ENCODE results near the gene ADH1C.
"Not testable (repeated sequence)": the region's sequence is repeated elsewhere in the genome, so short reads cannot be mapped to it uniquely, and the experiment has no call there.

The ADH1C gene

DNA sequence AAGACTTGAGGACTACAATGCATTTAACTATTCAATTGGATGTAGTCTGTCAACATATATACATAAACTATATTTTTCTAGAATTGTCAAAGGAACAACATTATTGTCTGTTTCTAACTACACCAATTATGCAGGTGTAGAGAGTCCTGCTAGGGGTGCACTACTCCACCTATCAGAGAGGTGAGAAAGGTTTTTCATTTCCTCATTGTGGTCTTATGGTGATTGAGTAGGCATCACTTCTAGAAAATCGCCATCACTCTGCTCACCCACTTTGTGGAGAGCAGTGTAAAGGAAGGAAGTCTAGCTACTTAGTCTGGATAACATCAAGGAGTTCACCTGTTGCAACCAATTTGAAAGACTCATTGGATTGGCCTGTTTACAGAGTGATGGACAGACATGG, 4.4 kb upstream of the ADH1C start:
- DNase-seq = no peak

DNA sequence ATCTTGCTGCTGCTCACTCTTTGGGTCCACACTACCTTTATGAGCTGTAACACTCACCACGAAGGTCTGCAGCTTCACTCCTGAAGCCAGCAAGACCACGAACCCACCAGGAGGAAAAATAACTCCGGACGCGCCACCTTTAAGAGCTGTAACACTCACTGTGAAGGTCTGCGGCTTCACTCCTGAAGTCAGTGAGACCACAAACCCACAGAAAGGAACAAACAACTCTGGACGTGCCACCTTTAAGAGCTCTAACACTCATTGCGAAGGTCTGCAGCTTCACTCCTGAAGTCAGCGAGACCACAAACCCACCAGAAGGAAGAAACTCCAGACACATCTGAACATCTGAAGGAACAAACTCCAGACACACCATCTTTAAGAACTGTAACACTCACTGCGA, 3.6 kb upstream of the ADH1C start:
- DNase-seq = not testable (repeated sequence)

DNA sequence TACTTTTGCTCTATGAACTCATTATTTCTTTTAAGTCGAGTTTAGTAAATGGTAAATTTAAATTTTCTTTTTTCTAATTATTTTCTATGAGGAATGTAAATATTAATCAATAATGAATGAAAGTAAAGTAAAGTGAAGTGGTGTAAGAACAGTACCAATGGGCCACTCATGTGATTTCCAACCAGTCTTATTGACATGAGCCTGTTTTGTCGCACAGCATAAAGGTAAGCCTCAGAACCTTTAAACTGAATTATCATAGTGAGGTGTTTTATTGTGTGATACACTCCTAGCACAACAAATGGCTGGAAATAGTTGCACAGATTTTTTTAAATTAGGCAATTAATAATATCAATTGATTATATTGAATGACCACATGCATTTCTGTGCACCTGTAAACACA, 1.1 kb downstream of the ADH1C start:
- no peak for DNase-seq

DNA sequence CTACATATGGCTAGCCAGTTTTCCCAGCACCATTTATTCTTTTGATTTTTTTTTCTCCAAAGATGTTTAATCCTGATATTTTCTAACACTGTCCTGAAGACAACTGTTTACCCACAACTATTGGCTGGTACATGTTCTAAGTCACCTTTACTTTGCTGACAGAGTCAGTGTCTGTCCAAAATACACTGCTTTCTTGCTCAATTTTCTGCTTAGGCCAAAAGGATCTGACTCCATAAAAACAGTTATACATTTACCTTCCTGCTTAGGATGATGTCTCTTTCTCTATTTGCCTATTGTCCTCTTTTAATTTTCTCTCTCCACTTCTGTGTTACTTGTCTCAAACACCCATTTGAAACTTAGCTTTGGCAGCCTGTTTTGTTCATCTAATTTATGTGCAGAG, 3.2 kb downstream of the ADH1C start:
- no peak for DNase-seq

DNA sequence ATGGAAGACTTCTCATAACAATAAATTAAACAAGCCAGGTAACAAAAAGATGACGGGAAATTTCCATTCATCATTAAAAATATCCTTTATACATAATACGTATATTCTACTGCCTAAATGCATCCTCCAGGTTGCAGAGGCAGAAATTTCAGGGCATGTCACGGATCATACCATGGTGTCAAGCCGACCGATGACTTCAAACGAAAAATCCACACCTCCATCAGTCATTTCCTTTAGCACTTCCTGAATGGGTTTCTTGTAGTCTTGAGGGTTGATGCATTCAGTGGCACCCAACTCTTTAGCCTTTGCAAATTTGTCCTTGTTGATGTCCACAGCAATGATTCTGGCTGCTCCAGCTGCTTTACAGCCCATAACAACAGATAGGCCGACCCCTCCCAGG, 9.9 kb downstream of the ADH1C start:
- DNase-seq = not testable (repeated sequence)

DNA sequence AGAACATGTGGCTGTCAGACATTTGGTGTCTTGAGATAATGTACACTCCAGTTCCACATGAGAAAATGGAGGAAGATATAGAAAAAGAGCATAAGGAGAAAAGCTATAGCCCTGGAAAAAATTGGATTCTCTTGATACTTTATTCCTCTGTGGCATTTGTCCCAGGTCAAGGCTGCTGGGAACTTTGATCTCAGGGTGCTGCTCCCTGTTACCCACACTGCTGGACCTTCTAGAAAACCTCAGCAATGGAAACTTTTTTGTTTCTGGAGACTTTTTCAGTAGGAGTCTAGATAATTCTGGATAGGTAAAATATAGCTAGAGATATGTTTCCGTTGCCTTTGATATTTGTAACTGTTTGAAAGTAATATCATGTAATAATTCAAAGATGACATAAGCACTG, 11.1 kb downstream of the ADH1C start:
- DNase-seq = no peak

DNA sequence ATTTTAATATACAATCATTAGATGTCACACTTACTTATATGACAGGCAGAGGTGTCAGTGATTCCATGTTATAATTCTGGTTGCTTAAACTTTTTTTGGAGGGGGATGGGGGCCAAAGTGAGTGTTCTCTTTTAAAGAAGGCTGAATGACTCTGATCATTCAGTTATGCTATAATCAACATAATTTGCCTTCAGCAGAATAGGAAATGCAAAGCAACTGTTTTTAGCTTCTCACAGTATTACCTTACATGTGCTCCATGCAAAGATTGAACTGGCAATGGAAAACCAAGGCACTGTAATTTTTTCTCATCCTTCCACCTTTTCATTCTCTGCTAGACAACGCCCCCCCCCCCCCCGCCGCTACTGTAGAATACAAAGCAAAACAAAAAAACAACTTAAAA, 13.4 kb downstream of the ADH1C start:
- DNase-seq = peak; percentile 38

DNA sequence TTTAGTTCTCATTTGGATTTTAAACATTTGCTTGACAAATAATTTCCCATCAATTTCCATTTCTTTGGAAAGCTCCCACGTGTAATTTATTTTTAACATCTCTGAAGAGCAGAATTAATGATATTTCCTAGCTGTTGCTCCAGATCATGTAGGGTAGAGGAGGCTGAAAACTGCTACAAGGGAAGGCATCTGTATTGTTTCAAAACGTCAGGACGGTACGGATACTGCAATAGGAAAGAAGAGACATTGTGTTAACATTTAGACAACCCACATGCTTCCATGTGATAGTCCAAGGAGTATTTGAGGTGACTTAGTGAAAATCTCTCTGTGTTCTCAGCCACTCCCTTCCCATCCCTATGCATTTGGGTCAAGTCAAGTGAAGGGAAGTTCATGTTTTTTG, 16.0 kb downstream of the ADH1C start:
- DNase-seq = no peak

DNA sequence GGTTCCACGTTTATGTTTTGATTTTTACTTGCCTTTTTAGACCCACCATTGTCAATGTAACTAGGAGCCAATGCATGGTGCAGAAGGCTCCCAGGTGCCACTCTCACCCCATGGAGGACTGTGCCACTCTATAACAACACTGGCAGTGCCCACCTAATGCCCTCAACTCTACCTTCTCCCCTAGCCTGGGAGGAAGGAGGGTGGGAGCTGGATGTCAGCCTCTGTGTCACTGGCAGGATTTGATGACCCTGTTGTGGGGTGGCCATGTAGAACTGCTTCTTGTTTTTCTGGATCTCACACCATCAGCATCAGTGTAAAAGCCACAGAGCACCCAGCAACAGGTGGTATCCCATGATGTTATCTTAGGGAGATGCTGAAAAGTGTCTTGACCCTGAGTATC, 17.7 kb downstream of the ADH1C start:
- DNase-seq = no peak

DNA sequence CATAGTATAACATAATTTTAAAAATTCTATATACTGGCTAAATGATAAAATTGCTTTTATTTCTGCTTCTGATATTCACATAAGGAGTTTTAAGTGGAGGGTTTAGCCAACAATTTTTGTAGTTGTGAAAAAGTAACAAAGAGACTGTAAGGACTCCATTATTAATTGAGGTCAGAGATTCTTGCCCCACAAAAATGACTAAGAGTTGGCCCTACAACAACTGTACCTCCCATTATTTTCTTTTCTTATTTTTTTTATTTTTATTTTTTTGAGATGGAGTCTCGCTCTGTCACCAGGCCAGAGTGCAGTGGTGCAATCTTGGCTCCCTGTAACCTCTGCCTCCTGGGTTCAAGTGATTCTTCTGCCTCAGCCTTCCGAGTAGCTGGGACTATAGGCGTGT, 21.9 kb downstream of the ADH1C start:
- DNase-seq = no peak

DNA sequence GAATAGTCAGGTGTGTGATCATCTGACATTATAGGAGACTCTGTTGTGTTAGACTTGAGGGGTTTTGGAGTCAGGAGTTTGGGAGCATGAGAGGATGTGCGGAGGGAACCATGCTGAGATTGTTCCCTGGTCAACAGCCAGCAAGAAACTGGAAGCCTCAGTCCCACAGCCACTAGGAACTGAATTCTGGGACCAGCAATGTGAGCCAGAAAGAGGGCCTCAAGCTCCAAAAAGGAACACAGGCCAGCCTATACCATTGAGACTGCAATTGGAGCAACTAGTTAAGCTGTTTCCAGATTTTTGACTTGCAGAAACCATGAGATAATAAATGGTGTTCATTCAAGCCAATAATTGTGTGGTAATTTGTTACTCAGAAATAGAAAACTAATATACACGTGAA, 22.7 kb downstream of the ADH1C start:
- DNase-seq = no peak

DNA sequence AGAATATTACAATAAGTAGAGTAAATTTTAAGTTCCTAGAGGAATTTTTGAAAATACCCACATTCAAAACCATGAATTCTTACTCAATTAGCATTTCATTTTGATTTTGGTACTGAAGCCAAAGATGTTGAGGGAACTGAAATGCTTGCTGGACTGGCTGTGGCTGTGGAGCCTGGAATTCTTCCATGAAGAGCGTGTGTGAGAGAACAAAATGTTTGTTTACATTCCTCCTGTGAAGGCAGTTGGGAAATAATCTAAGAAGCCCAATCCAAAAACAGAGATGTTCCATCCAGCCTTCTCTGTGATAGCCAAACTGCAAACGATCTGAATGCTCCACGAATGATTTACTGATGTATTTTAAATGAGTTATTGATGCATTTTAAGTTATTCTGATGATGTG, 27.6 kb downstream of the ADH1C start:
- no peak for DNase-seq

DNA sequence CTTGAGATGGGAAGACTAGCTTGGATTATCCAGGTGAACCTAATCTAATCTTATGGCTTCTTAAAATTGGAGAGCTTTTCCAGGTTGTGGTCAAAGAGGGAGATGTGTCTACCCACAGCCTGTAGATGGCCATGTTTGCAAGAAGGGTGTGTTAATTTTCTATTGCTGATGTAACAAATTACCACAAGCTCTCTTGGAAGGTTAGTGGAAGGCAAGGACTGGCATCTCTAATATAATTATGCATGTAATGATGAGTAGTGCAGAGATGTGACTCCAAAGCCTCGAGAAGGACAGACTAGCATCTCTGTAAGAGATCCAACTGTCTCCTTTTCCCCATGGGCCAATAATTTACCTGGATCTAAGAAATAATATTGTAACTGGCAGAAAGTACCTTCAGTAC, 28.2 kb downstream of the ADH1C start:
- DNase-seq = no peak

DNA sequence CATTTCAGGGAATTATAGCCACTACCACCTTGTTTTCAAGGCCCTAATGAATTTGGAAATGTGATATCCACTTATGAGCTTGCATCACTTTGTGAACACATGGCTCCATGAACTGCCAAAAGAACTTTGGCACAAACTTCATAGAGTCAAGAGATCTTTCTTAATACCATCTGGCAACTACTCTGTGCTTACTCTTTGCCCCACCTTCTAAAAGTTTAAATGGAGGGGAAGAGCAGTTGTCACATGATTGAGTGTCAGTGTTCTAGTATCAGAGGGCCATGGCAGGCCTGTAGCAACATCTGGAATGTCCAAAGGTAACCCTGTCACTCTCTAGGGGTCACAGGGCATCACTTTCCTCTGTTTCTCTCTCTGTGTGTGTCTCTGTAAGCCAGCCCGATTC, 28.8 kb downstream of the ADH1C start:
- DNase-seq = no peak

DNA sequence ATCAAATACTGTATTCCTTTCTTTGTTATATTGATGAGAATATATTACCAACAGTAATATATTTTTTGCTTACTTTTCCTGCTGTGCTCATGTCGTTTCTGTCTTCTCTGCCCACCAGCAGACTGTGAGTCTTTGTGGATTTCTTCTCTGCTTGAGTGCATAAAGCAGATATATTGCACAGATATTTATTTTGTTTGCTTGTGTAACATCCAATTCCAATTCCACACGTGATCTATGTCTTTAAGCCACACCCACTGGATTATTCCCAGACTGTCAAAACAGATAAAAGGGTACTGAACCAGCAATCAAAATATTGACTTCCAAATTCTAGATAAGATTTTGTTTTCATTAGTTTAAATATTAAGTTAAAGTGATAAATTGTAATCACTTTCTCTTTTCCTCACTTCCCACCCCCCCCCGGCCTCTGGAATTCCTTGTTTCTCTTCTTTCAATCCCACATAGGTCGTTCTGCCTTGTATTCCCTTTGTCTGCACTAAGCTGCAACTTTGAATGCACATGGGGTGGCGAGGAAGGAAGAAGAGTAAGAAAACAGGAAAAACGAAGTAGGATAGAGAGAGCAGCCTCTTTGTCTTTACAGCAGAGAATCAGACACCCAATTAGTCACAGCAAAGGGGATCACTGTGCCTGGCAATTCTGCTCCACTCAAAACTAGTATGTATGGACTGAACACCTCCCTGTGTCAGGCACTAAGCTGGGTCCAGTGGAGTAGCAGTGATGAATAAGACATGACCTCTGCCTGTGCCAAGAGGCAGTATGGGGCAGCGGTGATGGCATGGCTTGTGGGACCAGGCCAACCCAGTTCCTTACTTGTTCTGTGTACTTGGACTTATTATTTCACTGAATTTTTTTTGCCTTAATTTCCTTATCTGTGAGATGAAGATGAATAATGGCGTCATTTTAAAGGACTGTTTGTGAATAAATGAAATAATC, 31.0 kb downstream of the ADH1C start, which contains the start of gene ADH1B:
Gene ADH1B (minus strand): TSS at position 161 of the 951 bp plus-strand sequence. CDS start 70 bp downstream, at position 91.
- no peak for DNase-seq

DNA sequence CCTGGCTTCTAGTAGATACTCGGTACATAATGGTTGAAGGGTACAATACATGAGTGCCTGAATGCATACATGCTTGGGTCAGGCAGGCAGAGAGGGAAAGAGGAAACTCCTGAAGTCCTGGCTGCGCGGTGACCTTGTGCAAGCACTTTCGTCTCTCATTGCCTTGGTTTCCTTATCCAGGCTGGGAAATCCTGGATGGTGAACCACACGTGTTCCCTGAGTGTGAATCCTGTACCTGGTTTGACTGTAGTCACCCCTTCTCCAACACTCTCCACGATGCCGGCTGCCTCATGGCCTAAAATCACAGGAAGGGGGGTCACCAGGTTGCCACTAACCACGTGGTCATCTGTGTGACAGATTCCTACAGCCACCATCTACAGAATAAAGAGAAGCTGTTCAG, 34.7 kb downstream of the ADH1C start:
- not testable (repeated sequence) for DNase-seq

DNA sequence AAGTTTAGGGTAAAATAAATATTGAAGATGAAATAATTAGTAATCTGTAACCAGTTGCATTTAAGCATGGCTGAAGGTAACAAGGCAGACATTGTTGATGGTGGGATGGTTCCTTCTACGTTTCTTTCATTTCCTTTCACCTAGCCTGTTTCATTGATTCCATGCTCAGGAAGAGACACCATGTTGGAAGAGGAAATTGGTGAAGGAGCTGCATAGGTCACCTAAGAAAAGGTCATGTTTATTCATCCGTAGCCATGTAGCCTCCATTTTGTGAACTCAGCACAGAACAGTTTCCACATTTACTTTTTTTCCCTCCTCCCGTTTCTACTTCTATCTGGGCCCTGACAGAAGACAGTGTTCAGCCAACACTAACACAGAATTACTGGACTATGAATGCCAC, 35.2 kb downstream of the ADH1C start:
- DNase-seq = no peak

DNA sequence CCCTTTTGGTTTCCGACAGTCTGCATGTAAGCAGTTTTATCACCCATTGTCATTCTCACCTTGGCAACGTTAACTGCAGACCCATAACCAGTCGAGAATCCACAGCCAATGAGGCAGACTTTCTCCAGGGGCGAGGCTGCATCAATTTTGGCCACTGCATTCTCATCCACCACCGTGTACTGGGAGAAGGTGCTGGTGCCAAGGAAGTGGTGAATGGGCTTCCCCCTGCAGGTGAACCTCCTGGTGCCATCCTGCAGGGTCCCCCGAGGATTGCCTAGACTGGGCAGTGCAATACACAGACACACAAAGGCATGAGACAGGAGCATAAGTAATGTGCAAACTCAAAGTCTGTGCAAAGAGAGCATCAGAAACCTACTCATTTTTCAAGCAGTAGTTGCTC, 36.7 kb downstream of the ADH1C start:
- no peak for DNase-seq

DNA sequence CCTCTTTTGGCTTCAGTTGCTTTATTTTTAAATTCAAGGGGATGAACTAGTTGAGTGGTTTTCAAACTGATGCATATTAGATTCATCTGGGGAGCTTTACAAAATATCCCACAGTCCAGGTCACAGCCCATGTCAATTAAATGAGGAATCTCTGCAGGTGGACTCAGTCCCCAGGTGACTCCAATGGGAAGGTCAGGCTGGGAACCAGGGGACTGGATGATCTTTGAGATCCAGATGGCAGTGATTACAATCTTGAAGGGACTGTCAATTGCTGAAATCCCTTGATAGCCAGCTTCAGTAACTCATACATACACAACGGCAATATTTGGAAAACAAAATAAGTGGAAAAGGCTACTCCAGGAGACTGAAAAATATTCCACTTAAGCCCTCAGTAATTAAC, 38.3 kb downstream of the ADH1C start:
- DNase-seq = no peak

DNA sequence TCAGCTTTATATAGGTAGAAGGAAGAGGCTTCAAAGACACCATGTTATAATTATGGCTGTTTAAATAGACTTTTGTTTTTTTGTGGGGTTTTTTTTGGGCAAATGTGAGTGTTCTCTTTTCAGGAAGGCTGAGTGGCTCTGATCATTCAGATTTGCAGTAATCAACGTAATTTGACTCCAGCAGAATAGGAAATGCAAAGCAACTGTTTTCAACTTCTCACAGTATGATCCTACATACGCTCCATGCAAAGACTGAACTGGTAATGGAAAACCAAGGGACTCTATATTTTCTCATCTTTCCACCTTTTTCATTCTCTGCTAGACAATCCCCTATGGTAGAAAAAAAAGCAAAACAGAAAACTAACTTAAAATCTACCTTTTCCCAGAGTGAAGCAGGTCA, 42.2 kb downstream of the ADH1C start:
- no peak for DNase-seq

DNA sequence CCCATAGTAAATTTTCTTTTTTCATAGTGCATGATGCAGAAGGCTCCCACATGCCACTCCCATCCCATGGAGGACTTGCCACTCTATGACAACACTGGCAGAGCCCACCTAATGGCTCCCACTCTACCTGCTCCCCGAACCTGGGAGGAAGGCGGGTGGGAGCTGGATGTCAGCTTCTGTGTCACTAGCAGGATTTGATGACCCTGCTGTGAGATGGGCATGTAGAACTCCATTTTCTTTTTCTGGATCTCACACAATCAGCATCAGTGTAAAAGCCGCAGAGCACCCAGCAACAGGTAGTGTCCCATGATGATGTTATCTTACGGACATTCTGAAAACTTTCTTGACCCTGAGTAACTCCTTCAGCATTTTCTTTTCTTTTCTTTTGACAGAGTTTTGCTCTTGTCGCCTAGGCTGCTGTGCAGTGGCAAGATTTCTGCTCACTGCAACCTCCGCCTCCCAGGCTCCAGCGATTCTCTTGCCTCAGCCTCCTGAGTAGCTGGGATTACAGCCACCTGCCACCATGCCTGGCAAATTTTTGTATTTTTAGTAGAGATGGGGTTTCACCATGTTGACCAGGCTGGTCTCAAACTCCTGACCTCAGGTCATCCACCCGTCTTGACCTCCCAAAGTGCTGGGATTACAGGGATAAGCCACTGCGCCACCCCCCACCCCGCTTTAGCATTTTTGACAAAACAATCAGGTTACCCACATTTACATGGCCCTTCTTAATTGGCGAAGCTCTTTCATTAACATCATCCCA, 46.7 kb downstream of the ADH1C start:
- DNase-seq = no peak

DNA sequence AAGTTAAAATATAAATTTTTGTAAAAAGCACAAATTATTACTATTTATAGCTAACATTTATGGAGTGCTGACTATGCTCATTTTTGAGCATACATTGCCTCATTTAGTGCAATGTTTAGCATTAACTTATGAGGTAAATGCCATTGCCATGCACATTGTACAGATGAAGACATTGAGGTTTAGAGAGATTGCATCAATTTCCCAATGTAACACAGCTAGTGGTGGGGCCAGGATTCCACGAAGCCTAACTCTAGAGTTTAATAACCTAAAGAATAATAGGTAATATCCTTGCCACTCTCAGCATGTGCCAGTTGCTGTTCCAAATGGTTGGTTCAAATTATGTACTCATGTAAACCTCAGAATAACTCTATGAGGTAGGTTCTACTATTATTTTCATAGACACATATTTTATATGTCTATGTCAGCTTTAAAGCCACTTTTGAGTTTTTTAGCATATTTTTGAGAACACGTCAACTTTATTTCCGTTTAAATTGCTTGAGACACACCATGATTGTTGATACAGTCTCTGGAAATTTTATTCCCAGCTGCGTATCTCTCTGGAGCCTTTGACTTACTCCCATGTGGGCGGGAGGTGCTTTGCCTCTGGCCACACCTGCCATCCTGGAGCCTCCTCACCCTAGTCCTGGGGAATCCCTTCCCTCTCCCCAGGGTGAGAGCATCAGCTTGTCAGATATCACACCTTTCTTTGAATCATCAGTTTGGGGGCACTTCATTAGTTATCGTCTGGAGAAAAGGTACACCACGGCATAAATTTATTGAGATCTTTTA, 51.0 kb downstream of the ADH1C start:
- DNase-seq = no peak

DNA sequence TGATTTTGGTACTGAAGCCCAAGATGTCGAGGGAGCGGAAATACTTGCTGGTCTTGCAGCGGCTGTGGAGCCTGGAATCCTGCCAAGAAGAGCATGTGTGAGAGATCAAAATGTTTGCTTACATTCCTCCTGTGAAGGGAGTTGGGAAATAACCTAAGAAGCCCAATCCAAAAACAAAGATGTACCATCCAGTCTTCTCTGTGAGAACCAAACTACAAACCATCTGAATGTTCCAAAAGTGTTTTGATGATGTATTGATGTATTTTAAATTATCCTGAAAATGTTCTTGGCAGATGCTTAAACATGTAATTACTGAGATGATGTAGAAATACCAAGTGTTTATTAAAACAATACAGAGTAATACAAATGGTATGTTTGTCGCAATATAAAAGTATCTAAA, 51.6 kb downstream of the ADH1C start:
- DNase-seq = no peak
